NCI-H187 treated with DMSO at 0.1 percent for 48 hours (cell line): ENCODE data around the gene VPS29.
A peak's percentile ranks its signal among the peaks of the same experiment; 100 is the strongest.
"Not testable (repeated sequence)": the region's sequence is repeated elsewhere in the genome, so short reads cannot be mapped to it uniquely, and the experiment has no call there.

ENCODE experiments used
- DNase-seq: peaks from one replicate; lab custom pipeline; 2025; lab: John Stamatoyannopoulos, UW

VPS29 gene

GRCh38 chr12:110520876-110521712 lies 19.2 kb upstream of the VPS29 start:
- DNase-seq: not testable (repeated sequence)

- DNase-seq: not testable (repeated sequence)
Measured at GRCh38 chr12:110518014-110518413, 16.1 kb upstream of the VPS29 start.

GRCh38 chr12:110516995-110517394 lies 15.1 kb upstream of the VPS29 start:
- DNase-seq: no peak

- no peak for DNase-seq
Measured at GRCh38 chr12:110514363-110514762, 12.5 kb upstream of the VPS29 start.

GRCh38 chr12:110513842-110514241 lies 11.9 kb upstream of the VPS29 start:
- DNase-seq: no peak

- DNase-seq: no peak
Measured at GRCh38 chr12:110508071-110508586, 6.2 kb upstream of the VPS29 start.

- no peak for DNase-seq
Measured at GRCh38 chr12:110505332-110505731, 3.4 kb upstream of the VPS29 start.

- no peak for DNase-seq
Measured at GRCh38 chr12:110503432-110503831, 1.5 kb upstream of the VPS29 start.

GRCh38 chr12:110501399-110501751 lies 536 bp downstream of the VPS29 start:
- peak; percentile 4 for DNase-seq

- DNase-seq: no peak
Measured at GRCh38 chr12:110498984-110499706, 2.8 kb downstream of the VPS29 start.

GRCh38 chr12:110475426-110475825 lies 26.5 kb downstream of the VPS29 start:
- no peak for DNase-seq

- DNase-seq: peak; percentile 99
Measured at GRCh38 chr12:110468214-110469048, 33.5 kb downstream of the VPS29 start, which contains the start of the genes FAM216A and GPN3. TSS of gene FAM216A (plus strand) at chr12:110468845. CDS start at chr12:110468876, 31 bp downstream. TSS of gene GPN3 (minus strand) at chr12:110468257. CDS start at chr12:110468203, 54 bp downstream.

- no peak for DNase-seq
Measured at GRCh38 chr12:110467847-110468213, 34.1 kb downstream of the VPS29 start.

GRCh38 chr12:110466791-110467190 lies 35.1 kb downstream of the VPS29 start:
- no peak for DNase-seq

- DNase-seq: not testable (repeated sequence)
Measured at GRCh38 chr12:110465765-110466164, 36.1 kb downstream of the VPS29 start.

- no peak for DNase-seq
Measured at GRCh38 chr12:110465024-110465423, 36.9 kb downstream of the VPS29 start.

GRCh38 chr12:110461189-110461588 lies 40.7 kb downstream of the VPS29 start:
- DNase-seq: not testable (repeated sequence)

GRCh38 chr12:110458756-110459155 lies 43.2 kb downstream of the VPS29 start:
- DNase-seq: no peak

GRCh38 chr12:110453569-110454296 lies 48.2 kb downstream of the VPS29 start:
- no peak for DNase-seq

GRCh38 chr12:110451263-110451662 lies 50.6 kb downstream of the VPS29 start:
- DNase-seq: no peak

GRCh38 chr12:110449799-110450497 lies 52.0 kb downstream of the VPS29 start, which contains the start of gene ARPC3:
TSS of gene ARPC3 (minus strand) at chr12:110450337. CDS start at chr12:110450260, 77 bp downstream.
- peak; percentile 84 for DNase-seq
